HFF-Myc (cell line): ENCODE measurements around the gene IL2RA.
A peak's percentile ranks its signal among the peaks of the same experiment; 100 is the strongest.

Experiments
- DNase-seq: peaks from one replicate; pipeline ENCODE4 v3.0.0-alpha.2; 2011; ENCODE audit warnings: low read depth; ENCODE audit errors: extremely low read depth
- H3K4me3 ChIP-seq: replicated peaks from 2 replicates; pipeline ENCODE4 v1.5.1; 2011; ENCODE audit warnings: low read depth, mild to moderate bottlenecking, control low read depth, low read length
- CTCF ChIP-seq: IDR thresholded peaks from 2 replicates; pipeline ENCODE4 v1.5.1; 2012; ENCODE audit warnings: mild to moderate bottlenecking, low read depth, low read length, control low read depth; ENCODE audit errors: missing control alignments

Gene IL2RA

GRCh38 chr10:6091630-6092029 lies 29.5 kb upstream of the IL2RA start:
- TF ChIP-seq CTCF: no peak
- no peak for DNase-seq
- no peak overlapping the region for H3K4me3 ChIP-seq

GRCh38 chr10:6089334-6090219 lies 27.4 kb upstream of the IL2RA start:
- H3K4me3 ChIP-seq: peak overlapping the region; percentile 98
- DNase-seq: no peak
- no peak for TF ChIP-seq CTCF

GRCh38 chr10:6088721-6089333 lies 26.7 kb upstream of the IL2RA start, which contains the start of gene RBM17:
Gene RBM17, plus strand, starts transcription at chr10:6089034. Its CDS starts 8,032 bp downstream, at chr10:6097066.
- peak; percentile 85 for DNase-seq
- H3K4me3 ChIP-seq: peak within 1 kb of the TSS; percentile 98
- TF ChIP-seq CTCF: peak; percentile 99

GRCh38 chr10:6086375-6087233 lies 24.4 kb upstream of the IL2RA start:
- TF ChIP-seq CTCF: peak; percentile 91
- DNase-seq: peak; percentile 87
- H3K4me3 ChIP-seq: no peak overlapping the region

GRCh38 chr10:6083523-6084475 lies 21.6 kb upstream of the IL2RA start:
- no peak overlapping the region for H3K4me3 ChIP-seq
- TF ChIP-seq CTCF: no peak
- no peak for DNase-seq
